G401.6 (cell line): ENCODE measurements around the gene RPAIN.
A peak's percentile ranks its signal among the peaks of the same experiment; 100 is the strongest.

ENCODE experiments used
- FAIRE-seq: peaks from 2 replicates; lab custom pipeline; 2012; peaks lifted over from hg19 to GRCh38; lab: Jason Lieb, UNC

RPAIN gene, protein sequence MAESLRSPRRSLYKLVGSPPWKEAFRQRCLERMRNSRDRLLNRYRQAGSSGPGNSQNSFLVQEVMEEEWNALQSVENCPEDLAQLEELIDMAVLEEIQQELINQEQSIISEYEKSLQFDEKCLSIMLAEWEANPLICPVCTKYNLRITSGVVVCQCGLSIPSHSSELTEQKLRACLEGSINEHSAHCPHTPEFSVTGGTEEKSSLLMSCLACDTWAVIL

DNA sequence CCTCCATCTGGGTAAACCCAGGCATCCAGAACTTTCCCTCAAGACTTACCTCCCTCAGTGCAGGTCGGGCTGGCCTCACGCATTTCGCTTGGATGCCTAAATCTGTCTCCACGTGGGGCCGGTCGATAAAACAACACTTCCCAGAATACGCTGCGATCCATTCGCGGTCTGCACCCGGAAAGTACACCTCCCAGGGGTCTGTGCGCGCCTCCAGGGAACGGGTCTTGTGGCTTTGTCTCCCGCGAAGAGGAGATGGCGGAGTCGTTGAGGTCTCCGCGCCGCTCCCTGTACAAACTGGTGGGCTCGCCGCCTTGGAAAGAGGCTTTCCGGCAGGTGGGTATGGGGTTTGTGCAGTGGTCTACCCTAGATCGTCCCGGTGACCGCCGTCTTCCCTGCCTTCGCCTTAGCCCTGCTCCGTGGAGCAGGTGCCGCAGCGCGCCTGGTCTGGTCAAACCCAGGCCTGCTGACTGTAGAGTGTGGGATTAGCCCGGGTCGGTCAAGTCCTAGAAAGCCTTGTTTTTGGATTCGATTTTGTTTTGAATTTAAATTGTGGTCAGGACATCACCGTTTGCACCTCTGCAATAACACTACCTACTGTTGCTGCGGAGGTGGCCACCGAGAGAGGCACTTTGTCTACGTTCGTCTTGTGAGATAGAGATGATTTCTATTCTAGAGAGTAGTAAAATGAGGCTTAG is at the start of gene RPAIN:
TSS of gene RPAIN (plus strand) at position 224 of the 695 bp plus-strand sequence. CDS start at position 253, 29 bp downstream.
- FAIRE-seq: no peak

DNA sequence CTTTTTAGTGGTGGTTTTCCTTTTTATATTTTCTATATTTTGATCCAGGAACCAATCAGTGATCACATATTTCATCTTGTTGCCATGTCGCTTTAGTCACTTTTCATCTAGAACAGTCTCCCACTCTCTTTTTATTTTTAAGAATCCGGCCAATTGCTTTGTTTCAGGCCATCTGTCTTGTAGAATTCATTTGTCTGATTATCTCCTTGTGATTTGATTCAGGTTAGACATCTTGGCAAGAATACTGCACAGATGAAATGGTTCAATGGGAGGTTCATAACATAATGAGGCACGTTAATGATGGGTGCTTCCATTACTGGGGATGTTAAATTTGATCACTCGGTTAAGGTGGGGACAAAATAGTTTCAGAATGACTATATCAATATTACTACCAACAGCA is 49.6 kb upstream of the RPAIN start:
- no peak for FAIRE-seq

DNA sequence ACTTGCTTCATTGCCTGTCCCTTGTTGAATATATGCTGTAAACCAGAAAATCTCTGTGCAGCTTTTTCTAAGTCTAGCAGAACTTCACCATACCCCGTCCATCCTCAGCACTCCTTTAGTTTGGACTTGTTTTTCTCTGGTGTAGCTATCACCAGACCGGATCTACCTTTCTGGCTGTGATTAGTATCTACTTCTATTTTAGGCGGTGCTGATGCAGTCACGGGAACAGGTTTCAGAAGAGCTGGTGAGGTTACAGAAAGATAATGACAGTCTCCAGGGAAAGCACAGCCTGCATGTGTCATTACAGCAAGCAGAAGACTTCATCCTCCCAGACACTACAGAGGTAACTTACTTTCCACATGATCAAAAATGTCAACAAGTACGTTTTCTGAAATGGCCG is 46.9 kb upstream of the RPAIN start:
- FAIRE-seq: no peak

DNA sequence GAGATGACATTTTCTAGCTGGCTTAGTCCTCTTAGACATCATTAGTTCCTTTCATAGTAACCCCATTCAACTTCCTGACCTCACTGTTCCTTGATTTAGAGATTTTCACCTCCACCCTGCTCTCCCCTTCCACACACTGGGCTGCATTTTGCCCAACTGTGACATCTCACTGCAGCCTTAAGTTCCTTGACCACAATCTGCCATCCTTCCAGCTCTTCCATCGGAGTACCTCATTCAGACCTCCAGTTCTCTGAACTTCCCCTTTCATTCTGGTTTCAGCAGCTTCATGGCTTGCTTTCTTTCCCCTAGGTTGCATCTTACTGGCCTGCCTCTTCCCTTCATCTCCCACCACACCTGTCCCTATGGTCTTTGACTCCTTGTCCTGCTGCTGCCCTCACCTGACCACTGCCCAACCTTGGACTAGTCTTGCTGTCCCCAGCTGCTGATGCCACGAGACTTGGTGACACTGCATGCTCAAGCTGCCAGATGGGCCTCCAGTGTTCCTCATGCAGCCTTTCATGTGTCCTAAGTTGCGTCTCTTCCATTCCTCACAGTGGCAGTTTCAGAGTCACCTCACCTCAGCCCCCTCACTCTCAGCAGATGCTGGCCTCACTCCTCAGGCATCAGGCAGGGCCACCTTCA is 41.3 kb upstream of the RPAIN start:
- no peak for FAIRE-seq

DNA sequence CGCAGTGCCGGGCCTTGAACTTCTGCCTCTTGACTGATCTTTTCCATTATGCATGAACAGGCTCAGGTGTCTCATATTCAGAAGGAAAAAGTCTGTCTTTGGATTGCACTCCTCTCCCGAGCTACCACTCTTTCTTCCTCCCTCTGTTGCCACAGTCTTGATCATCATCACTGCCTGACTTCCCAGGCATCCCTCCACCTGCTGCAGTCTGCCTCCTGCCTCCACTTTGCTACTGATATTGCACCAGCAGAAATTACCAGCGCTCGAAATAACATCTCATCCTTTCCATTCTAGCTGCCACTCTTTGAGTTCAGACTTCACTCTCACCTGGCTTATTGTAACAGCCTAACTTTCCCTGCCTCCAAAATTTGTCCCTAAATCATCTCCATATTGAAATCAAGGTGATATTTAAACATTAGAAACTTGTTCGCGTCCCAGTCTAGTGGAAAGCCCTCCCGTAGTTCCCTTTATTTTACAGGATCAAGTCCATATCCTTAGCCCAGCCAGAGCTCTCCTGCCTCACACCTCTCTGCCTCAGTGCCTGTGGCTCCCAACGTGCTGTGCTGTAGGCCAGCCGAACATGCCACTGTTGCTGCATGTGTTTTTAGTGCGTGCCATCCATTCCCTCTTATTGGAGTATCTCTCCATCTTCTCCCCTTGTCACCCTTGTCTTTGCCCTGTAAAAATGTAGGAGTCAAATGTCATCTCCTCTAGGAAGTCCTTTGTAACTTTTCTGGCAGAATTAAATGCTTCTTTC is 40.5 kb upstream of the RPAIN start:
- FAIRE-seq: no peak

DNA sequence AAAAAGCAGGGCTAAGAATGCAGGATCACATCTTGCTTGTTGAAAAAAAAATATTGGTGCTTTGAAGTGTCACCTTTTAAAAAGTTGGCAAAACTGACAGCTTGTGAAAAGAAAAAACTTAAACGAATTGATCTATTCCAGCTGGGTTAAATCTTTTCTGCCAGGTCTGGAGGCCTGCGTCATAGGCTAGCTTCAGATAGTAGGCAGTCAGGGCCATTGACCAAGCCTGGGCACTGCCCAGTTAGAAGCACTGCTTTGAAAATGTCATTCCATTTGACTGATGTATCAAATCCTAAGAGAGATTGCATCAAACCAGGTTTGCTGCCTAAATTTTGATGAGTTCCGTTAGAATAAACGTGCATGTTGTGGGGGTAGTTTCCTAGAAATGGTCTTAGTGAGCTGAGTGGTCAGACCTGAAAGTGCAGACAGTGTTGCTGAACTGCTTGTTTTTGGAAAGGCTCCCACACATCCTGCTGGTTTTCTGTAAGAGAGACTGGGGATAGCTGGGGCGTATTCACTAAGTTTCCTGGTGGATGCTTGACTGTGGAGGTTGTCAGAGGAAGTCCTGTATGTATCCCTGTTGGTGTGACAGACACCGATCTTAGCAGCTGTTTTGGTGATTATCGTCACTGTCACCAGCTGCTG is 39.4 kb upstream of the RPAIN start:
- FAIRE-seq: no peak

DNA sequence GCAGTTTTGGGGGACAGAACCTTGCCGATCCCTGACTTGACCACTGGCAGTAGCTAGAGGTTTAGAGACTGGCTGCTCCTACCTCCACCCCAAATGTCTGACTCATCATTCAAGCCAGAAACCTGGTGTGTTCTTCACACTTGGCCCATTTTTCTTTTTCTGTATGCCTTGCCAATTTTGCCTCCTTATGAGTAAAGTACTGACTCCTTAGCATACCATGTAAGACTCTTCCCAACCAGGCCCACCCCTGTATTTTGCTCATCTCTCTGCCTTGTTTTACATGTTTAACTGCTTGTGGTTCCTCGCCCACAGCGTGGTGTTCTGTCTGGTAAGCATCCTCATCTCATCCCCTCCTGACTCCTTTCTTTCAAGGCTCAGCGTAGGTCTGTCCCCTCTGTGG is 38.4 kb upstream of the RPAIN start:
- no peak for FAIRE-seq

DNA sequence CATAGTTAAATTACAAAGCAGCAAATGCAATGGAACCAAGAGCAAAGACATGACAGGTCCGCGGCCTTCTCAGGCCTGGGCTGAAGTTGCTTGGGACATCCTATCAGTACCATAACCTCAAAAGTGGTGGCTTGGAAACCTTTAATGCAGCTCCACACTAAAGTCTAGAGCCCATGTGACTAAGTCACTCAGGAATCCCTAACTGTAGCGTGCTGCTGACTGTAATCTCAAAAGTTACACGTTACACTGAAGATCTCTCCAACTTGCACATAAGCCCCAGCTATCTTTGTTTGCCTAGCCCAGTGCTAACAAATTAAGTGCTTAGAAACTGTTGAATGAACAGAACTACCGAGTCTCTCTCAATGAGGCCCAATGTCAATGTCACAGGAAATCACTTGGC is 28.3 kb upstream of the RPAIN start:
- no peak for FAIRE-seq

DNA sequence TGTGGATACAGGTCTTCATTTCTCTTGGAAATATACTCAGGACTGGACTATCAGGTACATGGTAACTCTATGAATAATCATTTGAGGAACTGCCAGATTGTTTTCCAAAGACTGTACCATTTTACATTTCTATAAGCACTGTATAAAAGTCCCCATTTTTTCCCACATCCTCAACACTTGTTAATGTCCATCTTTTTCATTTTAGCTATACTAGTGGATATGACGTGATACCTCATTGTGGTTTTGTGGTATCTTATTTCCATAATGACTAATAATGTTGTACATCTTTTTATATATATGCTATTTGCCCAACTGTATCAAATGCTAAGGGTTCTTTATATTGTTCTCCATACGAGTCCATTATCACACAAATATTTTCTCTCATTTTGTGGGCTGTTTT is 23.4 kb upstream of the RPAIN start:
- no peak for FAIRE-seq

DNA sequence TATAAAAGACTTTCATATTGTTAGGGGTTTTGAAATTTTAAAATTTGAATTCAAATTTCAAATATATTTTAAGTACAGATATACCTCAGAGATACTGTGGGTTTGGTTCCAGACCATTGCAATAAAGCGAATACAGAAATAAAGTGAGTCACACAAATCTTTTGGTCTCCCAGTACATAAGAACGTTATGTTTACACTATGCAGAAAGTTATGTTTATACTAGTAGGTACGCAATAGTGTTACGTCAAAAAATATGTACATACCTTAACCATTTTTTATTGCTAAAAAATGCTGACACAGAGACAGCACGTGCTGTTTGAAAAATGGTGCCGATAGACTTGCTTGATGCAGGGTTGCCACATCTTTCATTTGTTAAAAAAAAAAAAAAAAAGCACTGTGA is 20.2 kb upstream of the RPAIN start:
- FAIRE-seq: no peak

DNA sequence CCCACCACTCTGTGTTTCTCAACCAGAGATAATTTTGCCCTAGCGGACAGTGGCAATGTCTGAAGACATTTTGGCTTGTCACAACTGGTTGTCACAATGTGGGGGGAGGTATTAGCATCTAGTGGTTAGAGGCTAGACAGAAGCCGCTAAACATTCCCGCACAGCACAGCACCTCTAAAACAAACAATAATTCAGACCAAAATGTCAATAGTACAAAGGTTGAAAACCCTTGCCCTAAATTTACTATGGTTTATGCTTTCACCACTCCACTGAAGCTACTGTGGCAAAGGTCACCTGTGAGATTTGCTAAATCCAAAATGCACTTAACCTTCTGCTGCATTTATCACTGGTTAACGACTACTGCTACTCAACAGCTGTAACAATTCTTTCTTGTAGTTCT is 14.6 kb upstream of the RPAIN start:
- FAIRE-seq: no peak

DNA sequence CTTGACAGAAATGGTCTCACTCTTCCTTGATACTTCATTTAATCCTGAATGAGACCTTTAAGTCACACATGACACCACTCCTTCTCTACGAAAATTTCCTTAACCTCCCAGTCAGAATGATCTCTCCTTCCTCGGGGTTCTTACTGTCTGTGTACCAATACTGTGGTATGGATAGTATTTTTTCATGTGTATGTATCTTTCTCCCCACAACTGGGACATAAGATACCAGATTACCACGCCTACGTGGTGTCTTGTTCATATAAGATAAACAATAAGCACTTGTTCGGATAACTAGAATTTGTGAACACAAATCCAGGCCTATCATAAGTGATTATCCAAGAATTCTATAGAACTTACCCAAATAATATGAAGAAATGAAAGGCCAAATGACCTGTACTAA is 11.8 kb upstream of the RPAIN start:
- FAIRE-seq: no peak

DNA sequence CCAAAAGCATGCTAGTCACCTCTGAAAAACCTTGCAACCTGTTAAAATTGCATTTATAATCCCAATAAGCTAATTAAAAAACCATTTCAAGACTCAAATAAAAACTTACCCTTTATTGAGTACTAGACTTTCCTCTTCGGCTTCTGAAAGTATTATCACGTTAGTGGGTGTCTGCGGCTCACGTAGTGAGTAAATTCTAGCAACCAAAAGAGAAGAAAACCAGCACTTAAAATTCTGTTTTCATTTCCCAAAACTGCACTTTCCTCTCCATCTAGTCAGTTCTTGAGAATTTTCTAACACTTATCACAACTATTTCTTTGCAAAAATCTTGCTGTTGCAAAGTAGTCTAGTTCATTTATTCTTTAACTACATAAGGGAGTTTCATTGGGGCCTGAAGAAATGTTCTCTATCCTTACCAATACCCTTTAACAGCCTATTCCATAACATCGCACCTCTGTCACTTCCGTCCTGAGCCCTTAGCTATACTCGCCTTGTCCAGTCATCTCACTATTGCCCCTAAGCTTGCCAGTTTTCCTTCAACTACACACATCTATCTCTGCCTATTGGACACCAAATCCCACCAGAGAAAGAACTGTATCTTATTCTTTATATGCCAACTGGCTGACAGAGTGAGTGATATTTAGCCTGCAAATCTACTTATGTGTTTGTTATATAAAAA is 9.2 kb upstream of the RPAIN start:
- no peak for FAIRE-seq

DNA sequence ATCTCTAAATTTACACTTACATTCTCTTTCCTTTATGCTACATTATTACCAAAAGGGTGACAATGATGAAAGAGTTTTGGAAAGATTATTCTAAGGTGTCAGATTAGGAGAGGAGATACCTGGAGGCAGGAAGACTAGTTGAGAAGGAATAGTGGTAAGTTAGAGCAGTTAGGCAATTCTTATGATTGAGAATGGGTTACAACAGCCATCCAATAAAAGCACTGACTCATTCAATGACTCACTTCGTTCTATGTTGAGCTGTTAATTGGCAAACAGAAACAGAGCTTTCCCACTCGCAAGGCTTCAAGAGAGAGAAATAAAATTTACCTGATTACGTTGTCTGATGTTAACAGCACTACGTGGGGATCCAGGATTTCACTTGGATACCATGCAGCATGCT is 6.3 kb upstream of the RPAIN start:
- no peak for FAIRE-seq

DNA sequence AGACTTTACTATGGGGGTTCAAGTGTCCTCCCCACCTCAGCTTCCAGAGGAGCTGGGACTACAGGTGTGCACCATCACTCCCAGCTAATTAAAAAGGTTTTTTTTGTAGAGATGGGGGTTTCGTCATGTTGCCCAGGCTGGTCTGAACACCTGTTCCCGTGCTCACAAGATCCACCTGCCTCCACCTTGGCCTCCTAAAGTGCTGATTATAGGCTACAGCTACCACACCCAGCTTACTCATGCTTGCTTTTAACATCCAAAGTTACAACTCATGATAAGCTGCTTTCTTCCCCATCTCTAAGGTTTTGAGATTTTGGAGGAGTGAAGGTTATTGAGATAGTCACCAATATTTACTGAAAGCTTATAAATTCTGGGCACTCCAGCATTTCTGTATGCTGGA is 3.1 kb upstream of the RPAIN start:
- FAIRE-seq: no peak

DNA sequence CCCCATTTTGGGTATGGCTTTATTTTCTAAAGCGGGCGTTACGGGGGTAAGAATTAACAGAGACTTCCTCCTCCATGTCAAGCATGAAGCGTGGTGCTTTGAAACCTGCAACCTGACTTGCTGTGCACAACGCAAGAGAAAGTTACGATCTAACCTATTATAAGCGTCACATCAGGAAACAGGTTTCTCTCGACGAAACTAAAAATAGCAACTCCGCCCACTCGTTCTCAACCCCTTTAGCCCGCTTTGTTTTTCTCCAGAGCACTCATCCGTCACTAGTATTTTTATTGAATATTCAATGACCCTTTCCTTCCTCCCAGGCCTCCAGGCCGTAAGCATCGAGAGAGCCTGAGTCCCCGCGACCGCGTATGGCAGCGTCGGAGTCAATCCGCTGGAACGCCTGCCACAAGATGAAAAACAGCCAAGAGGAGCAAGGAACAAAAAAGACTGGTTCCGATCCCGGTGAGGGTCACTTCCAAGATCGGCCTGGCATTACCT is 1.1 kb upstream of the RPAIN start:
- FAIRE-seq: no peak

DNA sequence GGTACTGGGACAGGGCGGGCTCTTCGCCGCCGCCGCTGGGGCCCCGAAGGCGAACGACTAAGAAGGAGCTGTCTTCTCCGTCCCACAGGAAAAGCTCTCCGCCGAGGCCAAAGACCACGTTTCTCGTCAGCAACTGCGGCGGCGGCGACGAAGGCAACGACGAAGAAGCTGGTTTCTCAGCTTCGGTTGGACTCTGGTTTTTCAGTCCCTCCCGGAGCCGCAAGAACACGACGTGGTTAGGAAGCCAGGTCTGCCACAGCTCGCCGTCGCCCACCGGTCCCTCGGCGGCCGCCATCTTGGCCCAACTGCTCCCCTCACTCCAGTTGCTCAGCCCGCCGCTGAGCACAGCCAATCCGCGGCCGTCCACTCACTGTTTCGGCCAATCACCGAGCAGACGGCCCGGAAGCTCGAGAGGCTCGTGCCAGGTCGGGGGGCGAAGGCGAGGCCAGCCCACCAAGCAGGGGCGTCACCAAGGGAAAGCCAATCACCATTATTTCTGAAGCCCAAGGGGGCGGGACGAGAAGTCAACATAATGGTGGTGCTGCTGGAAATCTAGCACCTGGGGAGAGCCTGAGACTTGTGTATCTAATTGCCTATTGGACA is 525 bp upstream of the RPAIN start, which contains the start of gene NUP88:
TSS of gene NUP88 (minus strand) at position 307 of the 603 bp plus-strand sequence. CDS start at position 295, 12 bp downstream.
- FAIRE-seq: peak; percentile 98

DNA sequence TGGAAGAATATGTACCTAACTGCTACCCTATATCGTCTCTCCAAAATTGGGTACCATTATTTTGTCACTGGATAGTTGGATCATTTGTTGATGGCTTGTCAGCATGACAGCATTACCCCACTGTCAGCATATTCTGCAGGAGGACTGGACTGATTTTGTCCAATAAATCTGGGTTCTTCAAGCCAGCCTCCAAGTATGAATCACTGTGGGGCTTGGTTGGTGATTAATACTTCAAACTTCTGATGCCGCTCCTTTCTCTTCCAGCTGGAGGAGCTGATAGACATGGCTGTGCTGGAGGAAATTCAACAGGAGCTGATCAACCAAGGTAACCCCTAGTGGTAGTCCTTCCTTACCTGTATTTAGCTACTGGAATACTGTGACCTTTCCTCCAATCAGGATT is 2.5 kb downstream of the RPAIN start:
- no peak for FAIRE-seq

DNA sequence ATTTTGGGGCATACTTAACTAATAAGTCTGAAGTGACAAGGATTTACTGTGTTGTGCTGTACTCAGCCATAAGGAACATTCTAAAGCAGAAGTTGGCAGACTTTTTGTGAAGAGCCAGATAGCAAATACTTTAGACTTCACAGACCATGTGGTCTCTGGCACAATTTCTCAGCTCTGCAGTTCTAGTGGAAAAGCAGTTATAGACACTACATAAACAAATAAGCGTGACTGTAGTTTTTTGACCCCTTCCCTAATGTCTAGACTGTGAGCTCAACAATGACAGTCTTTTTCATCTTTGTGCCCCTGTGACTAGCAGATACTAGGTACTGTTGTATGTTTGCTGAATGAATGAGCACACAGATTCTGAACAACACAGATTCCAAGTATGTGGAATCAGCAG is 4.9 kb downstream of the RPAIN start:
- FAIRE-seq: no peak

DNA sequence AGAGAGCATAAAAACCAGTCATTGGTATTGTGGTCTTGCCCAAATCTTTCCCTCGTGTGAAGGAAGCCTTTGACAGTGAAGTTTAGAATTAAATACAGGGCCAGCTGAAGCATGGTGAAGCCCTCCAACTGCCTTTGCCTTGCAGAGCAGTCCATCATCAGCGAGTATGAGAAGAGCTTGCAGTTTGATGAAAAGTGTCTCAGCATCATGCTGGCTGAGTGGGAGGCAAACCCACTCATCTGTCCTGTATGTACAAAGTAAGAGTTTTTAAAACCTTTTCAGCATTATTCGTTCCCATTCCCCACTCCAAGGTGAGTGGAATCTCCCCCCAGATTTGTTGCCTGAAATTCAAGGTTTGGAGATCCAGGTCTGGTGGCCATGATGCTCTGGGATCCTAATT is 5.8 kb downstream of the RPAIN start:
- no peak for FAIRE-seq

DNA sequence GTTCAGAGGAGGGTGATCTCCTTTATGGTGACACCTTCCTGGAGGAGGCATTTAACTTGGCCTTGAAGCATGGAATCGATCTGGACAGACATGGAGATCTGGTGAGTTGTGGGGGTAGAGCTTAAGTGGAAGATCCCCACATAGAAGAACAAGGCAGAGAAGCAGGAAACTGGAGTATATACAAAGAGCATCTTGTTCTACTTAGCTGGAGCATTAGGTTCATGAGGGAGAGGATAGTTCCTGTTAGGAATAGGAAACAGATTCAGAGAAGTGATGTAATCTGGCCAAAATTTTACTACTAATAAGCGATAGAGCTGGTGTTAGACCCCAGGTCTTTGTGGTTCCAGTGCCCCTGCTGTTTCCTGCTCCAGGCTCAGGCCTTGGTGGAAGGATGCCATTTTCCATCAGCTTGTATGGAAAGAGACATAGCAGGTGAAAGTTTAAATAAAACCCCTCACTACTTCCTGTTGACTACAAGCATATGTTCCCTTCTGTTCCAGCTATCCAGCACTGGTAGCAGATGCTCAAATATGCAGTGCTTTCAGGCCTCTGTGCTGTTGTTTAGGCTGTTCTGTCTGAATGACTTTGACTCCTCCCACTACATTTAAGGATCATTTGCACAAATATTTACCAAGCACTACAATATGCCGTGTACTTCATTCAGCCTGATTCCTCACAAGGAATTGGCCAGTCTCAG is 9.4 kb downstream of the RPAIN start:
- FAIRE-seq: no peak
